Stimulated activated effector memory CD8-positive, alpha-beta T cell treated with anti-CD3 and anti-CD28 coated beads, Interleukin-12 subunit alpha, Interleukin-12 subunit beta, amount 100 ng/mL, for 72 hours (primary cell): ENCODE data around the gene RASA3.
"Not testable (repeated sequence)": the region's sequence is repeated elsewhere in the genome, so short reads cannot be mapped to it uniquely, and the experiment has no call there.

Experiments
- ATAC-seq: fragments of 150-1000 bp; cut with Tn5 transposase; 2 replicates; pipeline ENCODE4 v1.10.0; 2021
- DNase-seq, 2 donors: peaks; one replicate each; pipeline ENCODE4 v3.0.0; 2021 to 2022; ENCODE audit warnings: low spot score in 2 of 2
- H3K27ac Mint-ChIP-seq: one replicate; pipeline ENCODE4 v1.8.0; 2022; ENCODE audit warnings: mild to moderate bottlenecking, mixed read lengths
- H3K36me3 Mint-ChIP-seq: one replicate; pipeline ENCODE4 v1.8.0; 2022; ENCODE audit warnings: mild to moderate bottlenecking, mixed read lengths
- H3K4me1 Mint-ChIP-seq: one replicate; pipeline ENCODE4 v1.8.0; 2022; ENCODE audit warnings: mixed read lengths
- H3K4me3 Mint-ChIP-seq: one replicate; pipeline ENCODE4 v1.8.0; 2022; ENCODE audit warnings: mild to moderate bottlenecking, mixed read lengths
- H3K9me3 Mint-ChIP-seq: one replicate; pipeline ENCODE4 v1.8.0; 2022; ENCODE audit warnings: mixed read lengths

RASA3 gene

GRCh38 chr13:114118511-114119123 lies 13.8 kb downstream of the RASA3 start:
- no peak for DNase-seq
- H3K27ac Mint-ChIP-seq, result peak overlapping the region; percentile 88
- peak overlapping the region; percentile 28 for H3K4me3 Mint-ChIP-seq
- no peaks in the 10 kb centered on the region for H3K9me3 Mint-ChIP-seq
- H3K4me1 Mint-ChIP-seq, result peaks cover 74% of the 10 kb centered on the region
- H3K36me3 Mint-ChIP-seq, result peaks cover 35% of the 10 kb centered on the region
- no peak for ATAC-seq

GRCh38 chr13:114118086-114118485 lies 14.3 kb downstream of the RASA3 start:
- Mint-ChIP-seq H3K4me3 (peak overlapping the region; percentile 28), H3K4me1 (peaks cover 72% of the 10 kb centered on the region), H3K27ac (peak overlapping the region; percentile 88), H3K36me3 (peaks cover 32% of the 10 kb centered on the region), H3K9me3 (no peaks in the 10 kb centered on the region)
- ATAC-seq, result peak; percentile 25
- DNase-seq, result no peak

DNA sequence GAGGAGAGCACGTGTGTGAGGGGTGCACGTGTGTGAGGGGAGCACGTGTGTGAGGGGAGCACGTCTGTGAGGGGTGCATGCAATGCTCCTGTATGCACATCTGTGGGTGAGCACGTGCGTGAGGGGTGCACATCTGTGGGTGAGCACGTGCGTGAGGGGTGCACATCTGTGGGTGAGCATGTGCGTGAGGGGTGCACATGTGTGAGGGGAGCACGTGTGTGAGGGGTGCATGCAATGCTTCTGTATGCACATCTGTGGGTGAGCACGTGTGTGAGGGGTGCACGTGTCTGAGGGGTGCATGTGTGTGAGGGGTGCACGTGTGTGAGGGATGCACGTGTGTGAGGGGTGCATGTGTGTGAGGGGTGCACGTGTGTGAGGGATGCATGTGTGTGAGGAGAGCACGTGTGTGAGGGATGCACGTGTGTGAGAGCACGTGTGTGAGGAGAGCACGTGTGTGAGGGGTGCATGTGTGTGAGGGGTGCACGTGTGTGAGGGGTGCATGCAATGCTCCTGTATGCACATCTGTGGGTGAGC lies 15.0 kb downstream of the RASA3 start:
- H3K4me3 Mint-ChIP-seq, ATAC-seq, H3K27ac Mint-ChIP-seq, H3K9me3 Mint-ChIP-seq, DNase-seq: not testable (repeated sequence)
- Mint-ChIP-seq H3K4me1 (peaks cover 71% of the 10 kb centered on the region), H3K36me3 (peaks cover 32% of the 10 kb centered on the region)

- Mint-ChIP-seq H3K36me3 (peaks cover 32% of the 10 kb centered on the region), H3K9me3 (no peaks in the 10 kb centered on the region), H3K27ac (no peak overlapping the region), H3K4me1 (peaks cover 75% of the 10 kb centered on the region), H3K4me3 (no peak overlapping the region)
- DNase-seq, result no peak
- no peak for ATAC-seq
These were observed 15.7 kb downstream of the RASA3 start for GRCh38 chr13:114116734-114117133.

DNA sequence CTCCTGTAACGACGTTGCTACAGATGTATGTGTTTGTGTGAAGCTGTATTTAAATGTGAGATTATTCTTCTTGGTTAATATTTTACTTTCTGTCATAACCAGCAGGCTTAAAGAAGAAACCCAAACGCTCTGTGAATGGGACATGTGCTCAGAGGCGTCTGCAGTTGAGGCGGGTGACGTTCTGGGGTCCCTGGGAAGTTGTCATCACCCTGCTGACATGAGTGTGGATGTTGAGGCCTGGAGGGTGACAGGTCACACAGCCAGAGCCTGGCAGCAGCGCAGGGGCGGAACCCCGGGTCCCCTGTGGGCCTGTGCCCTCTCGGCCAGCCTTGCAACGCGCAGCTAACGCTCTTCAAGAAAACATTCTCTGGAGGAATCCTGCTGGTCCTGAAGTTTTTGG lies 16.6 kb downstream of the RASA3 start:
- Mint-ChIP-seq H3K4me3 (peak overlapping the region; percentile 40), H3K4me1 (peaks cover 70% of the 10 kb centered on the region), H3K27ac (peak overlapping the region; percentile 87), H3K9me3 (no peaks in the 10 kb centered on the region), H3K36me3 (peaks cover 30% of the 10 kb centered on the region)
- ATAC-seq (no peak), DNase-seq (no peak)

DNA sequence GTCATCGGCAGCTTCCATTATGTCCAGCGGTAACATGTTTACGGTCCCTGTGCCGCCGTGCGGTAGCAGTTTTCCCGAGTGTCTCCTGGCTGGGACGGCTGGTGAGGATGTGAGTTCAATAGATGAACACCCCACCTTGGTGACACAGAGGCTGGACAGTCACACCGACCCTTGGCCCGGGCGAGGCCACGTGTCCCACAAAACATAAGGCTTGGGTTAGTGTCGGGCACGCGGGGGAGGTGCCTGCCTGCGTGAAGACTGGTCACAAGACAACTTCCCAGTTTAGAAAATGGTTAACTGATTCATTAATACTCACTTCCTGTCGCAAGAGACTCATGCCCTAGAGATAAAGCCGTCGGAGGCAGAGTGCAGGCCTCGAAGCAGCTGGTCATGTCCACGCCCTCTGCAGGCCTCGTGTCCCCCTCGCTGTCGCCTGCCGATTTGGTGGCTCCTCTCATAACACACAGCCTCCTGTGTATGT lies 17.2 kb downstream of the RASA3 start:
- peak; percentile 76 for ATAC-seq

DNA sequence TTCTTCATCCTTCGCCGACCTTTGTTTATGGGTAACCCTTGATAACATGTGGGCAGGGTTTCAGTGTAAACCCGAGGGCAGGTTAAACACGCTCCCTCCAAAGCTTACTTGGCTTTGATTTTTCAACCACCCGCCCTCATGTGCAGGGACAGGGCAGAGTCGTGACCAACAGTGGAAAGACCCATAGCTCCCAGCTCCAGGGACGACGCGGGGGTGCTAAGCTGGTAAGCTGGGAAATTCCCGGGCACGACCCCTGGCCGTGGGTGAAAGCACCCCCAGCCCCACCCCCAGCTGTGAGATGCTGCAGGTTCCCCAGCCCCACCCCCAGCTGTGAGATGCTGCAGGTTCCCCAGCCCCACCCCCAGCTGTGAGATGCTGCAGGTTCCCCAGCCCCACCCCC lies 17.8 kb downstream of the RASA3 start:
- Mint-ChIP-seq H3K4me1 (peaks cover 73% of the 10 kb centered on the region), H3K4me3 (peak overlapping the region; percentile 40), H3K27ac (peak overlapping the region; percentile 60), H3K36me3 (peaks cover 32% of the 10 kb centered on the region)
- H3K9me3 Mint-ChIP-seq, ATAC-seq, DNase-seq: not testable (repeated sequence)

More for the DNA sequence above, 17.2 kb downstream of the RASA3 start:
- H3K36me3 Mint-ChIP-seq, result peaks cover 29% of the 10 kb centered on the region
- peak overlapping the region; percentile 40 for H3K4me3 Mint-ChIP-seq
- peaks cover 70% of the 10 kb centered on the region for H3K4me1 Mint-ChIP-seq
- H3K9me3 Mint-ChIP-seq, result no peaks in the 10 kb centered on the region
- no peak for DNase-seq
- peak overlapping the region; percentile 87 for H3K27ac Mint-ChIP-seq

DNA sequence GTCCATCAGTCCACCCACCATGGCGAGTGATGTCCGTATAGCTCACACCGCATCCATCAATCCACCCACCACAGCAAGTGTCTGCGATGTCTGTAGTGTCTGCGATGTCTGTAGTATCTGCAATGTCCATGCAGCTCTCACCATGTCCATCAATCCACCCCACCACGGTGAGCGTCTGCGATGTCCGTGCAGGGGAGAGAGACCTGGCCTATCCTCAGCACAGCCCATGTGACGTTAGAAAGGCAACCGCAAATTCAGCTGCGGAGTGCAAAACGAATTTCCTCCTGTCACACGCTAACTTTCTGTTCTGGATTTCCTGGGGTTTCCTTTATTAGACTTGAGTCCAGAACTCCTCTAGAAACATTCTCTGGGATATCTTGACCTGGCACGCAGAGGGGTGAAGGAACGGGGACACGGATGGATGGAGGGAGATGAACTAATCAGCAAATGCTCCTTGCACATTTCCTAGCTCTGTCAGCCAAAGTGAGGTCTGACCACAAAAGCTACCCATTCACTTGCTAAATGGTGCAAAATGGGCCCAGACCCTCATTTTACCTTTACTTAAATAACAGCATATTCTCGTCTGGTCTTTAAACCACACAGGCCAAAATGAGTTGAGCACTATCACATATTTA lies 18.3 kb downstream of the RASA3 start:
- Mint-ChIP-seq H3K4me3 (peak overlapping the region; percentile 40), H3K9me3 (no peaks in the 10 kb centered on the region), H3K27ac (peak overlapping the region; percentile 60), H3K4me1 (peaks cover 76% of the 10 kb centered on the region), H3K36me3 (peaks cover 36% of the 10 kb centered on the region)
- no peak for ATAC-seq
- DNase-seq, result no peak

DNA sequence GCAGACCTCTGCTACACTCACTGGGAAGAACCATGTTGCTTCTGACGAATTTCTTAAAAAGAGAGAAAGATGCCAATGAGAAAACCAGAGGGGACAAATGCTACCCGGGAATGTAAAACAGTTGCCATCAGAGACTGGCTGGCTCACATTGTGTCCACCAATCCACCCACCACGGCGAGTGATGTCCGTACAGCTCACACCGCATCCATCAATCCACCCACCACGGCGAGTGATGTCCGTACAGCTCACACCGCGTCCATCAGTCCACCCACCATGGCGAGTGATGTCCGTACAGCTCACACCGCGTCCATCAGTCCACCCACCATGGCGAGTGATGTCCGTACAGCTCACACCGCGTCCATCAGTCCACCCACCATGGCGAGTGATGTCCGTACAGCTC lies 19.0 kb downstream of the RASA3 start:
- not testable (repeated sequence) for DNase-seq, ATAC-seq, H3K9me3 Mint-ChIP-seq, H3K4me3 Mint-ChIP-seq
- H3K36me3 Mint-ChIP-seq, result peaks cover 41% of the 10 kb centered on the region
- H3K4me1 Mint-ChIP-seq, result peaks cover 76% of the 10 kb centered on the region
- peak overlapping the region; percentile 61 for H3K27ac Mint-ChIP-seq

DNA sequence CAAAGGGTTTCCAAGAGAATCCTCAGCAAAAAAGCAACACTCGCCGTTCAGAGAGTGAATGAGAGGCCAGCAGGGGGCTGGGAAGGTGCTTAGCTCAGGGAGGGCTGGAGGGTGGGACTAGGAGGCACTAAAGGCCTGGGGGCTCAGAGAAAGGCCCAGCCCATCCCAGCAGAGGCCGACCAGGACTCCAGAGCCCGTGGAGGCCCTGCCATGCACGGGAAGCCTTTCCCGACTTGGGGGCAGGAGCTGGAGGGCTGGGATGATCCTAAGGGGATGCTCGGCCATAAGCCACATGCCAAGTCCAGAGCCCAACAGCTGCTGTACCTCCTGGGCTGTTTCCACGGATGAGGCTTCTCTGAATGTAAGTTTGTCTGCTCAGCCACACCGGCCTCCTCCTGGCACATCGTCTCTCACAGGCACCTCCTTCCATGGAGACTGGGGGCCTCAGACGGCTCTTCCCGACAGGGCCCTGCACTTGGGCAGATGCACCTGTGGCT lies 19.5 kb downstream of the RASA3 start:
- H3K36me3 Mint-ChIP-seq, result peaks cover 47% of the 10 kb centered on the region
- H3K4me3 Mint-ChIP-seq, result no peak overlapping the region
- no peak for DNase-seq
- H3K9me3 Mint-ChIP-seq, result no peaks in the 10 kb centered on the region
- H3K4me1 Mint-ChIP-seq, result peaks cover 76% of the 10 kb centered on the region
- no peak for ATAC-seq
- peak overlapping the region; percentile 61 for H3K27ac Mint-ChIP-seq

DNA sequence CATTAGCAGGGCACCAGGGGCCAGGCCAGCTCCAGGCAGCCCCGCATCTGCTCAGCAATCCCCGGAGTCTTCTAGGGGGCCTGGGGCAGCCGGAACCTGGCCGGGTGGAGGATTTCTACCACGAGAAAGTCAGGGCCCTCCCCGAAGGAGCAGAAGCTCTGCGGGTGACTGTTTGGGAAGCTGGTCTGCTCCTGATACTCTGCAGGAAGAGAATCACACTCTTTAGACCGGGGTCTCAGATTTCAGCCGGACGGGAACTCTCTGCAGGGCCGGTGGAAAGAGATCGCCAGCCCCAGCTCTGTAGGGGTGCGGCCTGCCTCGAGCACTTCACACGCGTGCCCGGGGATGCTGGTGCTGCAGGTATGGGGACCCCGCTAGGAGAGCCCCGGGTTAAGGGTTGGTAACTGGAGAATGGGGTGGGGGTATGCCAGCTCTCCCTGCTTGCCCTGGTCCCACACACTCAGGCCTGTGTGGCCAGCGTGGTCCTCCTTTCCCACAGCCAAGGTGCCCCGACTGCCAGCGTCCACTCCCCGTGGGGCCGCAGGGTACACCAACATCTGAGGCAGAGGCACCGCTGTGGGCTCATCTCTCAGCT lies 20.1 kb downstream of the RASA3 start:
- DNase-seq (no peak), ATAC-seq (no peak)
- Mint-ChIP-seq H3K4me3 (no peak overlapping the region), H3K27ac (peak overlapping the region; percentile 80), H3K4me1 (peaks cover 73% of the 10 kb centered on the region), H3K36me3 (peaks cover 49% of the 10 kb centered on the region), H3K9me3 (no peaks in the 10 kb centered on the region)

- ATAC-seq, result peak; percentile 45
- DNase-seq, result no peak
- H3K4me1 Mint-ChIP-seq, result peaks cover 78% of the 10 kb centered on the region
- H3K27ac Mint-ChIP-seq, result peak overlapping the region; percentile 80
- H3K36me3 Mint-ChIP-seq, result peaks cover 49% of the 10 kb centered on the region
- H3K4me3 Mint-ChIP-seq, result peak overlapping the region; percentile 29
- H3K9me3 Mint-ChIP-seq, result no peaks in the 10 kb centered on the region
These were observed 20.8 kb downstream of the RASA3 start for GRCh38 chr13:114111577-114111976.

- H3K9me3 Mint-ChIP-seq, DNase-seq, ATAC-seq: not testable (repeated sequence)
- Mint-ChIP-seq H3K4me3 (peak overlapping the region; percentile 82), H3K4me1 (peaks cover 83% of the 10 kb centered on the region), H3K27ac (peak overlapping the region; percentile 93), H3K36me3 (peaks cover 47% of the 10 kb centered on the region)
These were observed 21.6 kb downstream of the RASA3 start for GRCh38 chr13:114110830-114111189.

DNA sequence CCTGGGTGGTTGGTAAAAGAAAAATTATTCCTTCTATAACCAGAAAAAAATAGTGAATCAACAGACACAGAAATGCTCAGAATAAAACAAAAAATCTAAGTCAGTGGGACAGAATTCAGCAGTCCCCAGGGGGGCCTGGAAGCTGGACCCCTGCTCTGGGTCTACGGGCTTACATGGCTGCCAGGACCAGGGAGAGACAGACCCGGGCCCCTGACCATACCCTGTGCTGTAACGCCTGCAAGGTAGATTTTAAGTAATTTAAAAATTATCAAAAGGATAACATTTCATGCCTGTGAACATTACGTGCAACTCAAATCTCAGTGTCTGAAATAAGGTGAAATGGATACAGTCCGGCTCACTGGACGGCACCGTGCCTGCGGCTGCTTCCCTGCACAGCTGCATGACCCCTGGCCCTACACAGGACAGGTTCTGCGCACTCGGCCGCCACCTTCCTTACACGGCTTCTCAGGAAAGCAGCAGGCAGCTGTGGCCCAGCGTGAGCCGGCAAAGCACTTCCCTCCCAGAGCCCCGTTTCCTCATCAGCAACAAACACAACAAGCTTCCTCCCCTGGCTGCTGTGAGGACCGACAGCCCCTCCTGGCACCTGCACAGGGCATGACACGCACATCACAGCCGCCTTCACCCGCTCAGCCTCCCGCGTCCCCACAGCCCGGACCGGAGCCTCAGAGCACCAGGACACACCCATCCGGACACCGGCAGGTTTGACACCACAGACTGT lies 22.2 kb downstream of the RASA3 start:
- Mint-ChIP-seq H3K4me1 (peaks cover 83% of the 10 kb centered on the region), H3K27ac (peak overlapping the region; percentile 93), H3K36me3 (peaks cover 41% of the 10 kb centered on the region), H3K4me3 (peak overlapping the region; percentile 82), H3K9me3 (no peaks in the 10 kb centered on the region)
- DNase-seq, result peak in 1 of 2 donors; percentile 82
- ATAC-seq, result peak; percentile 80

DNA sequence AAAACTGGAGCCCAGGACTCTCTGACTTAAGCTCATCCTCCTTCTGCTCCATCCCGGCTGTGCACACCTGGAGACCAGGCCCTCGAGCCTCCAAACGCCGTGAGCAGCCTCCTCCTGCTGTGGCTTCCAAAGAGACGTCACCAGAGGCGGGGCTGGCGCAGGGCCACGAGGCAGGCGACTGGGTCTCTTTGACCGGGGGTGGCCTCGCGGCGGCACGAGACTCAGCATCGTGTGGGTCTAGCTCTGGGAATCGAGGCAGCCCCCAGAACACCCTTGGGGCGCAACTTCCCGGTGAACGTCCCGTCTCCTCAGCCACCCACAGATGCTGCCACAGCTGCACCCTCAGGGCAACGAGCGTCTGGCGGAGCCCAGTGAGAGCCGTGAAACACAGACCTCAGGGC lies 22.8 kb downstream of the RASA3 start:
- peak overlapping the region; percentile 93 for H3K27ac Mint-ChIP-seq
- H3K9me3 Mint-ChIP-seq, result no peaks in the 10 kb centered on the region
- peaks cover 81% of the 10 kb centered on the region for H3K4me1 Mint-ChIP-seq
- DNase-seq (no peak), ATAC-seq (no peak)
- peaks cover 40% of the 10 kb centered on the region for H3K36me3 Mint-ChIP-seq
- peak overlapping the region; percentile 82 for H3K4me3 Mint-ChIP-seq
